ENCODE measurements around the gene DISC1. TPM values are rescaled to one million over a fixed set of nuclear protein-coding genes. Genes with fewer than 3 reads are reported as not detected.

DISC1 gene
- total RNA-seq, 1 experiment from 2014 or later, result 0.36 TPM

- intact Hi-C loops (cut with micrococcal nuclease; ENCODE audit: unreplicated experiment), result no loop called here
These were observed 181.5 kb downstream of the DISC1 start for GRCh38 chr1:231808116-231808515.

GRCh38 chr1:231808990-231809389 is 182.4 kb downstream of the DISC1 start:
- Histone ChIP-seq H3K4me3 (ENCODE audit: low read depth in 2 of 2, low read length in 2 of 2) (no peak overlapping the region), H3K27ac (ENCODE audit: low read length) (no peak overlapping the region), H3K9me3 (ENCODE audit: control insufficient read depth, insufficient read depth, low read depth, low read length) (no peaks in the 10 kb centered on the region), H3K4me1 (ENCODE audit: control insufficient read depth, insufficient read depth, low read length) (no peaks in the 10 kb centered on the region), H3K36me3 (ENCODE audit: control insufficient read depth, insufficient read depth, low read length) (no peaks in the 10 kb centered on the region), H3K27me3 (ENCODE audit: control insufficient read depth, insufficient read depth, low read length) (no peaks in the 10 kb centered on the region)
- CTCF ChIA-PET, result interaction anchor here (0.7 kb wide), 1 partner anchor 499 kb away, joined by 9 read pairs; no protein-coding TSS in a partner anchor
- intact Hi-C loops (cut with micrococcal nuclease; ENCODE audit: unreplicated experiment) (no loop called here), in situ Hi-C loops (cut with HindIII; ENCODE audit: low pct_unique_long_range_greater_than_20kb, low sequenced_read_pairs) (no loop called here)
- DNase-seq (ENCODE audit: low read depth, low spot score), result no peak
- POLR2A ChIA-PET, result no interaction called here
- ATAC-seq, result no peak
- BruUV-seq (replicated peaks), result no TSS peak
- TF ChIP-seq TCF7L2 (IDR thresholded peaks at IDR 0.05; ENCODE audit: low read depth, low read length) (no peak), SIN3A (IDR thresholded peaks at IDR 0.05; ENCODE audit: borderline replicate concordance, insufficient read depth, low read depth, low read length) (no peak), POLR2AphosphoS5 (IDR thresholded peaks at IDR 0.05; ENCODE audit: low read depth, low read length) (no peak), CTCF (IDR thresholded peaks at IDR 0.05) (no peak), REST (IDR thresholded peaks at IDR 0.05; ENCODE audit: insufficient read depth in 1 of 2, low read depth in 2 of 2, low read length in 1 of 2) (no peak)

More at GRCh38 chr1:231808116-231808515, 181.5 kb downstream of the DISC1 start:
- in situ Hi-C loops (cut with HindIII; ENCODE audit: low pct_unique_long_range_greater_than_20kb, low sequenced_read_pairs), result no loop called here
- ATAC-seq (no peak), DNase-seq (ENCODE audit: low read depth, low spot score) (no peak)
- H3K4me1 ChIP-seq (ENCODE audit: control insufficient read depth, insufficient read depth, low read length), result no peaks in the 10 kb centered on the region
- H3K27me3 ChIP-seq (ENCODE audit: control insufficient read depth, insufficient read depth, low read length), result no peaks in the 10 kb centered on the region
- POLR2A ChIA-PET, result no interaction called here
- CTCF ChIA-PET, result interaction anchor here (0.9 kb wide), 1 partner anchor 51 kb away, joined by 4 read pairs; no protein-coding TSS in a partner anchor
- TF ChIP-seq POLR2AphosphoS5 (IDR thresholded peaks at IDR 0.05; ENCODE audit: low read depth, low read length), result no peak
- no peak for TF ChIP-seq REST (IDR thresholded peaks at IDR 0.05; ENCODE audit: insufficient read depth in 1 of 2, low read depth in 2 of 2, low read length in 1 of 2)
- TF ChIP-seq TCF7L2 (IDR thresholded peaks at IDR 0.05; ENCODE audit: low read depth, low read length), result no peak
- TF ChIP-seq SIN3A (IDR thresholded peaks at IDR 0.05; ENCODE audit: borderline replicate concordance, insufficient read depth, low read depth, low read length), result no peak
- no peak for TF ChIP-seq CTCF (IDR thresholded peaks at IDR 0.05)
- no peaks in the 10 kb centered on the region for H3K36me3 ChIP-seq (ENCODE audit: control insufficient read depth, insufficient read depth, low read length)
- no TSS peak for BruUV-seq (replicated peaks)
- no peak overlapping the region for H3K27ac ChIP-seq (ENCODE audit: low read length)
- H3K4me3 ChIP-seq (ENCODE audit: low read depth in 2 of 2, low read length in 2 of 2), result no peak overlapping the region
- no peaks in the 10 kb centered on the region for H3K9me3 ChIP-seq (ENCODE audit: control insufficient read depth, insufficient read depth, low read depth, low read length)
